Panc1 (cell line): ENCODE results near the gene BAIAP2L2. TPM values are rescaled to one million over a fixed set of nuclear protein-coding genes. Genes with fewer than 3 reads are reported as not detected.

Experiments
- ATAC-seq: fragments of 200-7000 bp; cut with Tn5 transposase; 2 replicates; pipeline ENCODE4 v1.9.1; 2020; ENCODE audit warnings: mild to moderate bottlenecking, moderate library complexity
- BruUV-seq: library from RNA; stranded (reverse); fragments of 400-500 nt; replicated peaks from 2 replicates; lab custom pipeline; 2021; lab: Mats Ljungman, UMichigan
- CTCF ChIA-PET: fragments of 300-600 bp; sonication (Branson Sonifier 250); formaldehyde crosslinking; loops from one replicate; lab custom pipeline; 2022; ENCODE audit warnings: antibody characterized with exemption; lab: Charles Lee
- POLR2A ChIA-PET: fragments of 300-600 bp; sonication (Branson Sonifier 250); formaldehyde crosslinking; loops from one replicate; lab custom pipeline; 2022; ENCODE audit warnings: antibody characterized with exemption; lab: Charles Lee
- DNase-seq: peaks from one replicate; pipeline ENCODE4 v3.0.0-alpha.2; 2010; ENCODE audit warnings: low read depth, low spot score
- H3K27ac ChIP-seq: 2 replicates; pipeline ENCODE4 v1.5.1; 2011; ENCODE audit warnings: mild to moderate bottlenecking, low read length, inconsistent platforms
- H3K27me3 ChIP-seq: fragments of 200-500 bp; sonication (Bioruptor generic); 2 replicates; pipeline ENCODE4 v1.6.0; 2014; ENCODE audit warnings: low read length, inconsistent platforms; ENCODE audit not compliant: control insufficient read depth, insufficient read depth
- H3K36me3 ChIP-seq: fragments of 200-500 bp; sonication (Bioruptor generic); 2 replicates; pipeline ENCODE4 v1.5.1; 2014; ENCODE audit warnings: inconsistent platforms, mild to moderate bottlenecking, low read length, moderate library complexity; ENCODE audit not compliant: control insufficient read depth, insufficient read depth
- H3K4me1 ChIP-seq: 2 replicates; pipeline ENCODE4 v1.5.1; 2011; ENCODE audit warnings: inconsistent platforms, mild to moderate bottlenecking, low read length, moderate library complexity; ENCODE audit not compliant: control insufficient read depth, insufficient read depth
- H3K4me3 ChIP-seq, 2 experiments: 2 replicates each; pipeline ENCODE4 v1.5.1; 2011 to 2012; ENCODE audit warnings: low read depth in 2 of 2, low read length in 2 of 2, mild to moderate bottlenecking in 2 of 2, inconsistent platforms in 1 of 2, moderate library complexity in 1 of 2
- H3K9me3 ChIP-seq: fragments of 200-500 bp; sonication (Bioruptor generic); 2 replicates; pipeline ENCODE4 v1.5.1; 2014; ENCODE audit warnings: low read depth, mild to moderate bottlenecking, inconsistent platforms, low read length, moderate library complexity; ENCODE audit not compliant: control insufficient read depth, insufficient read depth
- POLR2AphosphoS5 ChIP-seq: IDR thresholded peaks from 2 replicates; pipeline ENCODE4 v1.6.1; 2012; ENCODE audit warnings: mild to moderate bottlenecking, low read depth, low read length, moderate library complexity
- SIN3A ChIP-seq: IDR thresholded peaks from 2 replicates; pipeline ENCODE4 v1.6.1; 2012; ENCODE audit warnings: low read depth, mild to moderate bottlenecking, low read length, moderate library complexity, borderline replicate concordance; ENCODE audit not compliant: insufficient read depth
- TCF7L2 ChIP-seq: IDR thresholded peaks from 2 replicates; pipeline ENCODE4 v1.6.1; 2011; ENCODE audit warnings: mild to moderate bottlenecking, low read depth, low read length, inconsistent platforms
- in situ Hi-C: cut with HindIII; loops from 2 replicates; pipeline ENCODE4 v1.10.0; 2016; ENCODE audit warnings: low sequenced_read_pairs, low pct_unique_long_range_greater_than_20kb
- intact Hi-C: fragments of 100-400 bp; cut with micrococcal nuclease; formaldehyde crosslinking; loops from one replicate; pipeline ENCODE4 v1.10.0; 2022; ENCODE audit not compliant: unreplicated experiment
- total RNA-seq: library from RNA; stranded (reverse); gene quantifications from one replicate; pipeline ENCODE4 v1.2.1, GENCODE V29; 2021; ENCODE audit not compliant: unreplicated experiment
- TF ChIP-seq, protein P1 (sequence below), 2 experiments: IDR thresholded peaks; 2 replicates each; pipeline ENCODE4 v1.6.1; 2011 to 2012; ENCODE audit warnings: low read depth in 2 of 2, control low read depth in 1 of 2, low read length in 1 of 2, mild to moderate bottlenecking in 1 of 2, moderate library complexity in 1 of 2; ENCODE audit not compliant: insufficient read depth in 1 of 2
- TF ChIP-seq, protein P2 (sequence below): fragments of 450-650 bp; IDR thresholded peaks from 2 replicates; pipeline ENCODE4 v1.5.1; 2017; ENCODE audit warnings: mild to moderate bottlenecking

BAIAP2L2 gene
- total RNA-seq, 1 experiment from 2014 or later = 0.18 TPM

DNA sequence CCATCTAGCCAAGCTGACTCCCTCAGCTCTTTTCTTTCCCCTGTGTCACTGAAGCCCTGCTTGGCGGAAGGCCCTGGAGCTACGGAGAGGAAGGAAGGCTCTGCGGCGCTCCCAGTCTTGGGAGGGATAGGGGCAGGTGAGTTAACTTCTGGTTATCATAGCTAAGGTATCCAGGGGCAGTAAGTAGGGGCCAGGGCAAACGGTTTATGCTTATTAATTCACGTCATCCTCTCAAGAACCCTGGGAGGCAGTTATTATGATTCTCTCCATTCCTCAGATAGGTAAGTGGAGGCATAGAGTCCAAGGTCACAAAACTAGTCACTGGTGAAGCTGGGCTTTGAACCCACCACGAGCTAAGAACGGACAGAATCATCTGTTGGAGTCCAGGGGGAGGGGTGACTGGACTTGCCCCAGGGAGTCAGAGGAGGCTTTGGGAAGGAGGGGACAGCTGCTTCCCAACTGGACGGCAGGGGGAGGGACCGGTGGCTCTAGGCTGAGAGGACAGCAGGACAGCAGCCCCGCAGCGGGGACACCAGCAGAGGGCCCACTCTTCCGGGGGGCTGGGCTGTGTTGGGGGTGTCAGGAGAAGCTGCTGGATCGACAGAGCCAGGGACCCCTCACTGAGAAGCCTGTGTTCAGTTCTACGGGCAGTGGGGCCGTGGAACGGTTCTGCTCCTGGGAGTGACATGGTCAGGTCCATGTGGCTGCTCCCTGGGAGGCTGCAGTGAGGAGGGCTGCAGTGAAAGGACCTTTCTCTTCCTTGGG is 3.5 kb downstream of the BAIAP2L2 start:
- Histone ChIP-seq H3K27ac (no peak overlapping the region), H3K9me3 (no peaks in the 10 kb centered on the region), H3K4me1 (no peaks in the 10 kb centered on the region), H3K36me3 (no peaks in the 10 kb centered on the region), H3K27me3 (no peaks in the 10 kb centered on the region), H3K4me3 (no peak overlapping the region)
- ATAC-seq = no peak
- intact Hi-C loops = no loop called here
- no peak for DNase-seq
- TF ChIP-seq, protein P1, sequence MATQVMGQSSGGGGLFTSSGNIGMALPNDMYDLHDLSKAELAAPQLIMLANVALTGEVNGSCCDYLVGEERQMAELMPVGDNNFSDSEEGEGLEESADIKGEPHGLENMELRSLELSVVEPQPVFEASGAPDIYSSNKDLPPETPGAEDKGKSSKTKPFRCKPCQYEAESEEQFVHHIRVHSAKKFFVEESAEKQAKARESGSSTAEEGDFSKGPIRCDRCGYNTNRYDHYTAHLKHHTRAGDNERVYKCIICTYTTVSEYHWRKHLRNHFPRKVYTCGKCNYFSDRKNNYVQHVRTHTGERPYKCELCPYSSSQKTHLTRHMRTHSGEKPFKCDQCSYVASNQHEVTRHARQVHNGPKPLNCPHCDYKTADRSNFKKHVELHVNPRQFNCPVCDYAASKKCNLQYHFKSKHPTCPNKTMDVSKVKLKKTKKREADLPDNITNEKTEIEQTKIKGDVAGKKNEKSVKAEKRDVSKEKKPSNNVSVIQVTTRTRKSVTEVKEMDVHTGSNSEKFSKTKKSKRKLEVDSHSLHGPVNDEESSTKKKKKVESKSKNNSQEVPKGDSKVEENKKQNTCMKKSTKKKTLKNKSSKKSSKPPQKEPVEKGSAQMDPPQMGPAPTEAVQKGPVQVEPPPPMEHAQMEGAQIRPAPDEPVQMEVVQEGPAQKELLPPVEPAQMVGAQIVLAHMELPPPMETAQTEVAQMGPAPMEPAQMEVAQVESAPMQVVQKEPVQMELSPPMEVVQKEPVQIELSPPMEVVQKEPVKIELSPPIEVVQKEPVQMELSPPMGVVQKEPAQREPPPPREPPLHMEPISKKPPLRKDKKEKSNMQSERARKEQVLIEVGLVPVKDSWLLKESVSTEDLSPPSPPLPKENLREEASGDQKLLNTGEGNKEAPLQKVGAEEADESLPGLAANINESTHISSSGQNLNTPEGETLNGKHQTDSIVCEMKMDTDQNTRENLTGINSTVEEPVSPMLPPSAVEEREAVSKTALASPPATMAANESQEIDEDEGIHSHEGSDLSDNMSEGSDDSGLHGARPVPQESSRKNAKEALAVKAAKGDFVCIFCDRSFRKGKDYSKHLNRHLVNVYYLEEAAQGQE (IDR thresholded peaks at IDR 0.05; ENCODE audit: insufficient read depth in 1 of 2, low read depth in 2 of 2, low read length in 1 of 2) = no peak
- TF ChIP-seq POLR2AphosphoS5 (no peak), TCF7L2 (no peak), SIN3A (no peak)
- TF ChIP-seq, protein P2, sequence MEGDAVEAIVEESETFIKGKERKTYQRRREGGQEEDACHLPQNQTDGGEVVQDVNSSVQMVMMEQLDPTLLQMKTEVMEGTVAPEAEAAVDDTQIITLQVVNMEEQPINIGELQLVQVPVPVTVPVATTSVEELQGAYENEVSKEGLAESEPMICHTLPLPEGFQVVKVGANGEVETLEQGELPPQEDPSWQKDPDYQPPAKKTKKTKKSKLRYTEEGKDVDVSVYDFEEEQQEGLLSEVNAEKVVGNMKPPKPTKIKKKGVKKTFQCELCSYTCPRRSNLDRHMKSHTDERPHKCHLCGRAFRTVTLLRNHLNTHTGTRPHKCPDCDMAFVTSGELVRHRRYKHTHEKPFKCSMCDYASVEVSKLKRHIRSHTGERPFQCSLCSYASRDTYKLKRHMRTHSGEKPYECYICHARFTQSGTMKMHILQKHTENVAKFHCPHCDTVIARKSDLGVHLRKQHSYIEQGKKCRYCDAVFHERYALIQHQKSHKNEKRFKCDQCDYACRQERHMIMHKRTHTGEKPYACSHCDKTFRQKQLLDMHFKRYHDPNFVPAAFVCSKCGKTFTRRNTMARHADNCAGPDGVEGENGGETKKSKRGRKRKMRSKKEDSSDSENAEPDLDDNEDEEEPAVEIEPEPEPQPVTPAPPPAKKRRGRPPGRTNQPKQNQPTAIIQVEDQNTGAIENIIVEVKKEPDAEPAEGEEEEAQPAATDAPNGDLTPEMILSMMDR = no peak
- no TSS peak for BruUV-seq
- POLR2A ChIA-PET = no interaction called here
- CTCF ChIA-PET = no interaction called here
- in situ Hi-C loops = no loop called here

DNA sequence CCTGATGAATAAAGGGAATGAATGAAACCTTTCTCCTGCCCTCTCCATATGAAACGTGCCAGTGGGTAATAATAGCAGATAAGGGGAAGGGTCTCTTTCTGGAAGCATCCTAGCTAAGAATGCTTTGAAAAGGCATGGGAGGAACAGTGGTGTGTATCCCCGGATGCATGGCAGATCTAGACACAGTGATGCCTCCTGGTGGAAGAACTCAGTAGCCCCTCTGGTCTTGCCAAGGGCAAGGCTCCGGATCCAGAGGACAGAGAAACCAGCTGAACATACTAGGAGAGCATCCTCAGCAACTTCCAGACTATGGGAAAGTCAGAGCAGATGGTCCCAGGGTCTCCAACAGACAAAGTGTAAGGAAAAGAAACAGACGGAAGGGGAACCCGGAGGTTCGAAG is 6.4 kb downstream of the BAIAP2L2 start:
- DNase-seq = no peak
- intact Hi-C loops = no loop called here
- no peak for ATAC-seq
- Histone ChIP-seq H3K4me1 (no peaks in the 10 kb centered on the region), H3K27me3 (no peaks in the 10 kb centered on the region), H3K9me3 (no peaks in the 10 kb centered on the region), H3K36me3 (no peaks in the 10 kb centered on the region), H3K4me3 (no peak overlapping the region), H3K27ac (no peak overlapping the region)
- no peak for TF ChIP-seq TCF7L2
- in situ Hi-C loops = no loop called here
- no TSS peak for BruUV-seq
- ChIA-PET CTCF (interaction anchor here (0.6 to 1.2 kb wide), 5 partner anchors 11 to 132 kb away, joined by 3 to 6 read pairs (median 3); no protein-coding TSS in a partner anchor), POLR2A (interaction anchor here (0.6 kb wide), 1 partner anchor 30 kb away, joined by 3 read pairs; no protein-coding TSS in a partner anchor)

DNA sequence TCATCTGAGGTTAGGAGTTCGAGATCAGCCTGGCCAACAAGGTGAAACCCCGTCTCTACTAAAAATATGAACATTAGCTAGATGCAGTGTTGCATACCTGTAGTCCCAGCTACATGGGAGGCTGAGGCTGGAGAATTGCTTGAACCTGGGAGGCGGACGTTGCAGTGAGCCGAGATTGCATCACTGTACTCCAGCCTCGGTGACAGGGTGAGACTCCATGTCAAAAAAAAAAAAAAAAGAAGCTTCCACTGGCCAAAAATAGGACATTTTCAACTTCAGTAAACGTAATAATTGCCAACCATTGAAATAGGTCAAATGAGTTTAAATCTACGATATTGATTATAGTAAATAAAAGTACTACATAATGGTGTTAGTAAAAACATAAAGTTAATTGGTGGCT is 6.8 kb downstream of the BAIAP2L2 start:
- in situ Hi-C loops (no loop called here), intact Hi-C loops (no loop called here)

More for the DNA sequence above, 6.8 kb downstream of the BAIAP2L2 start:
- no peak for TF ChIP-seq TCF7L2
- TF ChIP-seq, protein P2 = no peak
- TF ChIP-seq POLR2AphosphoS5 = no peak
- no peak for TF ChIP-seq SIN3A
- TF ChIP-seq, protein P1 (IDR thresholded peaks at IDR 0.05; ENCODE audit: insufficient read depth in 1 of 2, low read depth in 2 of 2, low read length in 1 of 2) = no peak
- POLR2A ChIA-PET = interaction anchor here (0.6 kb wide), 1 partner anchor 30 kb away, joined by 3 read pairs; no protein-coding TSS in a partner anchor
- Histone ChIP-seq H3K27me3 (no peaks in the 10 kb centered on the region), H3K4me1 (no peaks in the 10 kb centered on the region), H3K4me3 (no peak overlapping the region), H3K27ac (no peak overlapping the region), H3K36me3 (no peaks in the 10 kb centered on the region), H3K9me3 (no peaks in the 10 kb centered on the region)
- no TSS peak for BruUV-seq
- CTCF ChIA-PET = interaction anchor here (0.6 to 1.2 kb wide), 4 partner anchors 11 to 132 kb away, joined by 3 to 6 read pairs (median 4); no protein-coding TSS in a partner anchor
- DNase-seq (no peak), ATAC-seq (no peak)
